HepG2 (cell line): ENCODE measurements around the gene CISH. TPM values are rescaled to one million over a fixed set of nuclear protein-coding genes. Genes with fewer than 3 reads are reported as not detected.

ENCODE experiments used
- ARID4A ChIP-seq: sonication (generic); formaldehyde crosslinking; IDR thresholded peaks from 2 replicates; pipeline ENCODE4 v1.5.0; 2020; ENCODE audit warnings: mild to moderate bottlenecking, missing genetic modification reagents, borderline replicate concordance
- ATF6 ChIP-seq: sonication (generic); formaldehyde crosslinking; conservative IDR thresholded peaks from 2 replicates; pipeline ENCODE4 v1.4.0; 2020; ENCODE audit warnings: missing genetic modification reagents
- BORCS8-MEF2B ChIP-seq: sonication (generic); formaldehyde crosslinking; IDR thresholded peaks from 2 replicates; pipeline ENCODE4 v1.8.0; 2022; ENCODE audit warnings: mild to moderate bottlenecking, missing genetic modification reagents
- CHD2 ChIP-seq: IDR thresholded peaks from 2 replicates; pipeline ENCODE4 v1.6.1; 2011; ENCODE audit warnings: low read depth, low read length, improper control_type of control experiment
- DMTF1 ChIP-seq: sonication (generic); formaldehyde crosslinking; IDR thresholded peaks from 2 replicates; pipeline ENCODE4 v1.4.0; 2020; ENCODE audit warnings: mild to moderate bottlenecking, missing genetic modification reagents
- GATA4 ChIP-seq: sonication (generic); IDR thresholded peaks from 2 replicates; pipeline ENCODE4 v1.6.1; 2016; ENCODE audit warnings: antibody characterized with exemption, low read depth, borderline replicate concordance
- GATAD2A ChIP-seq: IDR thresholded peaks from 2 replicates; pipeline ENCODE4 v1.6.1; 2016
- HNRNPH1 ChIP-seq: fragments of 200-400 bp; formaldehyde crosslinking; optimal IDR thresholded peaks from 2 replicates; pipeline ENCODE3; 2017; ENCODE audit warnings: mild to moderate bottlenecking, low read depth, low read length
- HNRNPLL ChIP-seq: fragments of 200-400 bp; formaldehyde crosslinking; IDR thresholded peaks from 2 replicates; pipeline ENCODE4 v1.6.1; 2017; ENCODE audit warnings: mild to moderate bottlenecking, low read depth, low read length; ENCODE audit not compliant: poor library complexity, severe bottlenecking
- MAF1 ChIP-seq: sonication (generic); formaldehyde crosslinking; IDR thresholded peaks from 2 replicates; pipeline ENCODE4 v1.5.0; 2020; ENCODE audit warnings: missing genetic modification reagents, borderline replicate concordance
- NFYC ChIP-seq: IDR thresholded peaks from 2 replicates; pipeline ENCODE4 v1.6.1; 2016; ENCODE audit warnings: missing genetic modification reagents, missing compliant biosample characterization
- PCBP1 ChIP-seq: fragments of 200-400 bp; formaldehyde crosslinking; IDR thresholded peaks from 2 replicates; pipeline ENCODE4 v1.6.1; 2017; ENCODE audit warnings: mild to moderate bottlenecking, low read depth, low read length, borderline replicate concordance
- REL ChIP-seq: sonication (generic); formaldehyde crosslinking; conservative IDR thresholded peaks from 2 replicates; pipeline ENCODE4 v1.8.0; 2022; ENCODE audit warnings: mild to moderate bottlenecking, missing genetic modification reagents, moderate library complexity
- SMAD1 ChIP-seq: sonication (generic); formaldehyde crosslinking; IDR thresholded peaks from 2 replicates; pipeline ENCODE4 v1.4.0; 2020; ENCODE audit warnings: missing genetic modification reagents, low read depth, mild to moderate bottlenecking, borderline replicate concordance
- SOX5 ChIP-seq: IDR thresholded peaks from 2 replicates; pipeline ENCODE4 v1.6.1; 2016; ENCODE audit warnings: borderline replicate concordance
- ZC3H13 ChIP-seq: sonication (generic); formaldehyde crosslinking; IDR thresholded peaks from 2 replicates; pipeline ENCODE4 v1.8.1; 2023; ENCODE audit warnings: mild to moderate bottlenecking, missing genetic modification reagents, moderate library complexity
- ZFYVE20 ChIP-seq: sonication (generic); formaldehyde crosslinking; IDR thresholded peaks from 2 replicates; pipeline ENCODE4 v1.8.0; 2023; ENCODE audit warnings: low read depth, mild to moderate bottlenecking, moderate library complexity, missing genetic modification reagents, borderline replicate concordance
- ZNF251 ChIP-seq: sonication (generic); formaldehyde crosslinking; IDR thresholded peaks from 2 replicates; pipeline ENCODE4 v1.9.0; 2021; ENCODE audit warnings: mild to moderate bottlenecking, missing genetic modification reagents
- ZNF335 ChIP-seq: sonication (generic); formaldehyde crosslinking; IDR thresholded peaks from 2 replicates; pipeline ENCODE4 v1.4.0; 2020; ENCODE audit warnings: missing genetic modification reagents
- ZNF44 ChIP-seq: sonication (generic); formaldehyde crosslinking; IDR thresholded peaks from 2 replicates; pipeline ENCODE4 v1.5.1; 2020; ENCODE audit warnings: mild to moderate bottlenecking, missing genetic modification reagents
- ZSCAN20 ChIP-seq: sonication (generic); formaldehyde crosslinking; IDR thresholded peaks from 2 replicates; pipeline ENCODE4 v1.4.0; 2020; ENCODE audit warnings: missing genetic modification reagents, mild to moderate bottlenecking, borderline replicate concordance
- polyA plus RNA-seq, 8 experiments: library from polyadenylated mRNA; depleted of rRNA in 3 of 8; stranded (reverse) in 7 of 8; unstranded in 1 of 8; fragments of >200 nt; fragmentation: Illumina TruSeq in 4 of 8; extraction: Trizol in 4 of 8; gene quantifications; 2 replicates each; pipeline versions ENCODE4 v1.2.1 to v1.2.3, GENCODE V29; 2011 to 2016; ENCODE audit warnings: low read depth in 4 of 8, missing spikeins in 1 of 8, mixed read lengths in 1 of 8; ENCODE audit not compliant: insufficient read depth in 1 of 8
- total RNA-seq, 5 experiments: library from RNA; depleted of rRNA; stranded (reverse); fragments of >200 nt; fragmentation: Illumina TruSeq; extraction: Trizol; gene quantifications; 2 replicates each; pipeline ENCODE4 v1.2.3, GENCODE V29; 2016; ENCODE audit warnings: low read depth in 1 of 5

CISH gene
- total and polyA plus RNA-seq, 2 of the 13 experiments (the other 11 are each of a cell fraction or from before 2014, with no cell fraction given), result 0.91 to 1.5 TPM

- peak; percentile 66; the same call in 1 of the 2 replicates for TF ChIP-seq ZSCAN20 (CRISPR knock-in tag)
- TF ChIP-seq ATF6 (CRISPR knock-in tag), result no peak
- TF ChIP-seq DMTF1, result no peak
- TF ChIP-seq REL (CRISPR knock-in tag), result peak; percentile 86; the same call in 1 of the 2 replicates
- TF ChIP-seq ZNF335 (CRISPR knock-in tag), result no peak
- TF ChIP-seq ZFYVE20 (CRISPR knock-in tag), result no peak
- TF ChIP-seq ZC3H13 (CRISPR knock-in tag), result peak; percentile 79
- TF ChIP-seq BORCS8-MEF2B (CRISPR knock-in tag), result peak; percentile 80; the same call in 1 of the 2 replicates
- TF ChIP-seq PCBP1, result no peak
- TF ChIP-seq GATAD2A (CRISPR knock-in tag), result 0 out of 2 replicates have a peak, but pooled peaks have one; percentile 13
- TF ChIP-seq ARID4A (CRISPR knock-in tag), result peak; percentile 74; the same call in 1 of the 2 replicates
- peak; percentile 71; the same call in 1 of the 2 replicates for TF ChIP-seq SOX5 (CRISPR knock-in tag)
- TF ChIP-seq MAF1 (CRISPR knock-in tag), result no peak; the same call in 1 of the 2 replicates
- no peak for TF ChIP-seq HNRNPH1
- TF ChIP-seq SMAD1 (CRISPR knock-in tag), result peak; percentile 86; the same call in 1 of the 2 replicates
- 0 out of 2 replicates have a peak, but pooled peaks have one; percentile 26 for TF ChIP-seq GATA4
- peak; percentile 37 for TF ChIP-seq HNRNPLL
- no peak for TF ChIP-seq CHD2
- TF ChIP-seq NFYC (CRISPR knock-in tag), result peak; percentile 79
- TF ChIP-seq ZNF44 (CRISPR knock-in tag), result no peak
- TF ChIP-seq ZNF251, result peak; percentile 65; the same call in 1 of the 2 replicates
Observed at GRCh38 chr3:50611464-50612233, at the start of gene CISH (continued).
